SJSA1 (cell line): ENCODE measurements around the gene NLRP4. TPM values are rescaled to one million over a fixed set of nuclear protein-coding genes. Genes with fewer than 3 reads are reported as not detected.
"Not testable (repeated sequence)": the region's sequence is repeated elsewhere in the genome, so short reads cannot be mapped to it uniquely, and the experiment has no call there.

ENCODE experiments used
- DNase-seq, 2 experiments: peaks; one replicate each; pipeline ENCODE4 v3.0.0-alpha.2; 2015 to 2020; ENCODE audit warnings: low spot score in 2 of 2, low read depth in 1 of 2
- H3K27ac ChIP-seq: fragments of 250-450 bp; sonication (Bioruptor Pico); 2 replicates; pipeline ENCODE4 v1.5.1; 2020; ENCODE audit warnings: mild to moderate bottlenecking, moderate library complexity
- H3K27me3 ChIP-seq: fragments of 250-450 bp; sonication (Bioruptor Pico); replicated peaks from 2 replicates; pipeline ENCODE4 v1.5.1; 2020; ENCODE audit warnings: mild to moderate bottlenecking, moderate library complexity
- H3K36me3 ChIP-seq: fragments of 250-450 bp; sonication (Bioruptor Pico); 2 replicates; pipeline ENCODE4 v1.5.1; 2020; ENCODE audit warnings: mild to moderate bottlenecking
- H3K4me1 ChIP-seq: fragments of 250-450 bp; sonication (Bioruptor Pico); replicated peaks from 2 replicates; pipeline ENCODE4 v1.6.1; 2021; ENCODE audit warnings: mild to moderate bottlenecking
- H3K4me3 ChIP-seq: fragments of 250-450 bp; sonication (Bioruptor Pico); 2 replicates; pipeline ENCODE4 v1.5.1; 2020; ENCODE audit warnings: mild to moderate bottlenecking
- H3K9me3 ChIP-seq: fragments of 250-450 bp; sonication (Bioruptor Pico); replicated peaks from 2 replicates; pipeline ENCODE4 v1.5.1; 2020; ENCODE audit warnings: mild to moderate bottlenecking
- total RNA-seq: library from RNA; depleted of rRNA; stranded (reverse); fragments of >200 nt; shearing (Covaris generic); gene quantifications from 2 replicates; pipeline ENCODE4 v1.2.3, GENCODE V29; 2014; rRNA removed

Gene NLRP4
- total RNA-seq, 1 experiment from 2014 or later, result not detected

DNA sequence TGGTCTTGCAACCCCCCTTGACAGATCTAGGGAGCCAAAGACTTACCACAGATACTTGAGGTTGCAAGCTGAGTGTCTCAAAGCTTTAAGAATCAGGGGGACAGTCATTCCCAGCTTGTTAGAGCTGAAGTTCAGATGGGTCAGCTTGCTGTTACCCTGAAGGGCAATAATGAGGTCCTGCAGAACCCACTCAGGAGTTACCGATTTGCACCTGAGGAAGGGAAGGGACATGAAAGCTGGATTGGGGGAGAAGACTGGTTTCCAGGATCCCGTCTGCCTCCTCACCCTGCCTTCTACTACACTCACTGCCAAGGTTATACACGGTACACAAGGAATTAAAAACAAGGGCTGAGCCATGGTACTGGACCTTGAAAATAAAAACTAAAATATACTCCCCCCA lies 71.4 kb downstream of the NLRP4 start:
- no peaks in the 10 kb centered on the region for H3K27me3 ChIP-seq
- H3K9me3 ChIP-seq, result no peaks in the 10 kb centered on the region; the same call in 1 of the 2 replicates
- H3K36me3 ChIP-seq, result no peaks in the 10 kb centered on the region
- no peaks in the 10 kb centered on the region for H3K4me1 ChIP-seq
- H3K27ac ChIP-seq, result no peak overlapping the region
- DNase-seq, result peak in 1 of 2 experiments; percentile 5
- H3K4me3 ChIP-seq, result no peak overlapping the region

DNA sequence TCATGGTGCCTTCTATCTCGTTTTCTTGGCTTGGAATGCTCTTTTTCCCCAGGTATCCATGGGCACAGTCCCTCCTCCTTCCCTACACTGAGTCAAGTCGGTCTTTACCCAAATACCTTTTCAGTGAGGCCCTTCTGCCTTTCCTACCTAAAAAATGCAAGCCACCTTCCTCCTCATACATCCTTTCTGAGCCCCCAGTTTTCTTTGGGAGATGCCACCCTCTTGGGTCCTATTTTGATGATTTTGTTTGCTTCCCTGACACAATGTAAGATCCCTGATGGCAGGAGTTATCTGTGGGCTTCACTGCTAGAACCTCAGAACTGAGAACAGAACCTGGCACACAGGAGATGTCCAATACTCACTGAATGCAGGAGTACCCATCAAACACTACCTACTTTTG lies 73.5 kb downstream of the NLRP4 start:
- H3K27ac ChIP-seq, result no peak overlapping the region
- no peaks in the 10 kb centered on the region for H3K4me1 ChIP-seq
- H3K36me3 ChIP-seq, result no peaks in the 10 kb centered on the region
- no peak overlapping the region for H3K4me3 ChIP-seq
- peak in 1 of 2 experiments; percentile 5 for DNase-seq
- no peaks in the 10 kb centered on the region for H3K27me3 ChIP-seq
- H3K9me3 ChIP-seq, result no peaks in the 10 kb centered on the region; the same call in 1 of the 2 replicates

DNA sequence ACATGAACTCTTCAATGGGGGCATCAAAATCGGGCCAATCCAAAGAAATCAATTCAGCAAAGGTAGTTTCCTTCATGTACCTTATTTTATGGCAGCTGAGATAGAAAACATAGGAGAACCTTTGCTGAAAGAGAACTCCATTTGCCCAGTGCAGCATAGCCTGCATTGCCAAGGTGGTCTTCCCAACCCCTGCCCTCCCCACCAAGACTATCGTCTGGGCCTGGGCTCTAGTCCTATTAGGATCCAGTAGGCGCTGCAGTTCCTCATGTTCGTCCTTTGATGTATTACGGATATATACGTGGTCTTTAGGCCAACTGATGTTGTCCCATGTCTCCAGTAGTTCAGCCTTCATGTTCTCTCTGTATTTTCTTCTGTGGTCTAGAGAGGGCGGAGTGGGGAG lies 76.6 kb downstream of the NLRP4 start:
- no peak overlapping the region for H3K4me3 ChIP-seq
- H3K27ac ChIP-seq, result no peak overlapping the region
- no peaks in the 10 kb centered on the region for H3K4me1 ChIP-seq
- peak in 1 of 2 experiments; percentile 5 for DNase-seq
- H3K27me3 ChIP-seq, result no peaks in the 10 kb centered on the region
- no peaks in the 10 kb centered on the region; the same call in 1 of the 2 replicates for H3K9me3 ChIP-seq
- H3K36me3 ChIP-seq, result no peaks in the 10 kb centered on the region

DNA sequence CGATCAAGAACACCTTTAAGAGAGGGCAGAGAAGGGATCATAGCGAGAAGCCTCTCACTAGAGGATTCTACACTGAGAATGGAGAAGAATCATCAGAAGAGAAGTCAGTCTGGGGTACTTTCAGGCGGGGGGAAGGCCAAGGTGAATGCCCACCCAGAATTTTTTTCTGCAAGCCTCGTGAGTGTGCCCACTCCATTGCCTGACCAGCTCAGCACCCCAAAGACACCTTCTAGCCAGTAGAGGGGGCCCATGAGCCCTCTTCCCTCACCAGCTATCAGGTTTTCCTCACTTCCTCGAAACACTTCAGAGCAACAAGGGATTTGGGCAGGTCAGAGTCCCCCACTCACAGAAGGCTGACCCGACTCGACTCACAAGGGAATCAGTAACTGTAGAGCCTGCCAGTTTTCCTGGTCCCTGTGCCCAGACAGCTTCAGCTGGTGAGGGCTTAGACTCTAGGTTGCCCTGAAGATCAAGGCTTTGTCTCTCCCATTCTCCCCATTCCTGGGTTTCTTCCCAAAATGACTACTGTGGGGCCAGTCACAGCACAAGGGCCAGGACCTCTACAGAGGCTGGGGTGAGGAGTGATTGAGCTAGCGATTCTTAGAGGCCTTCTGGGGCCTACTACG lies 77.4 kb downstream of the NLRP4 start:
- no peaks in the 10 kb centered on the region; the same call in 1 of the 2 replicates for H3K9me3 ChIP-seq
- no peak overlapping the region for H3K27ac ChIP-seq
- no peak overlapping the region for H3K4me3 ChIP-seq
- H3K36me3 ChIP-seq, result no peaks in the 10 kb centered on the region
- peak in 1 of 2 experiments; percentile 21 for DNase-seq
- no peaks in the 10 kb centered on the region for H3K27me3 ChIP-seq
- no peaks in the 10 kb centered on the region for H3K4me1 ChIP-seq

DNA sequence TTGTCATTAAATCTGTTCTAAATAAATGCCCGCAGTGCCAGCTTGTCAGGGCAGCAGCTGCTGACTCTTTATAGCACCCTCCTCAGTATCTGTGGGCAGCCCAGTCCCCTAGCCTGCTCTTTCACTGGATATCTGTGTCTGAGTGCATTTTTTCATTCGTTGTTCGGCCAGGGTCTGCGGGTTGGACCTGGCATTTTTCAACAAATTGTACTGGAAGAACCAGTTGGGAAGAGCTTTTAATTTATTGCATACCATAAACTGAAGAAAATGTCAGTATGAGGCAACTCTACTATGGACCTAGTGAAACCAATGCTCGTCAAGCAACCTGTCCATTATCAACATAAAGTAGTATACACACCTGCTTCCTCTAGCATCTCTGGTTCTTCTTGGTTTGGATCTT lies 87.2 kb downstream of the NLRP4 start:
- no peak overlapping the region for H3K27ac ChIP-seq
- H3K4me3 ChIP-seq, result no peak overlapping the region
- no peaks in the 10 kb centered on the region for H3K27me3 ChIP-seq
- DNase-seq, result no peak
- H3K36me3 ChIP-seq, result no peaks in the 10 kb centered on the region
- H3K4me1 ChIP-seq, result no peaks in the 10 kb centered on the region
- peaks cover 11% of the 10 kb centered on the region for H3K9me3 ChIP-seq

DNA sequence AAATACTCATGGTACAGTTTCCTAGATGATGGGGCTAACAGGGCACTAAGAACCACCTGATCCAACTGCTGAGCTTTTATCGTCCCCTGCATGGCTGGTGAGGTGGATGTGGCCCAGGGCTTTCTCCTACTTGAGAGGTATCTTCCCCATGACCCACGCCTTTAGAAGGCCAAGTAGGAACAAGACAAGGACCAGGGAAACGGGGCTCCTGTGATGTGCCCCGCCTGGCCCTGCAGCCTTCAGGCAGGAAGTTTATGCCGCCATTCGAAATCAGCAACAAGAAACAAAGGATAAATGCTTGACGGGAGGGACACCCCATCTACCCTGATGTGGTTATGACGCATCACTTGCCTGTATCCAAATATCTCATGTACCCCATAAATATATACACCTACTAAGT lies 91.7 kb downstream of the NLRP4 start:
- H3K27me3 ChIP-seq, result no peaks in the 10 kb centered on the region
- H3K27ac ChIP-seq, result no peak overlapping the region
- peaks cover 11% of the 10 kb centered on the region for H3K9me3 ChIP-seq
- H3K4me3 ChIP-seq, result no peak overlapping the region
- H3K36me3 ChIP-seq, result no peaks in the 10 kb centered on the region
- no peak for DNase-seq
- H3K4me1 ChIP-seq, result no peaks in the 10 kb centered on the region

DNA sequence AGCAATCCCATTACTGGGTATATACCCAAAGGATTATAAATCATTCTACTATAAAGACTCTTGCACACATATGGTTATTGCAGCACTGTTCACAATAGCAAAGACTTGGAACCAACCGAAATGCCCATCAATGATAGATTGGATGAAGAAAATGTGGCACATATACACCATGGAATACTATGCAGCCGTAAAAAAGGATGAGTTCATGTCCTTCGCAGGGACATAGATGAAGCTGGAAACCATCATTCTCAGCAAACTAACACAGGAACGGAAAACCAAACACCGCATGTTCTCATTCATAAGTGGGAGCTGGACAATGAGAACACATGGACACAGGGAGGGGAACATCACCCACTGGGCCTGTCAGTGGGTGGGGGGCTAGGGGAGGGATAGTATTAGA lies 92.9 kb downstream of the NLRP4 start:
- H3K4me3 ChIP-seq, H3K36me3 ChIP-seq, H3K27ac ChIP-seq, DNase-seq, H3K4me1 ChIP-seq, H3K27me3 ChIP-seq: not testable (repeated sequence)
- H3K9me3 ChIP-seq, result peaks cover 11% of the 10 kb centered on the region; the same call in 1 of the 2 replicates

DNA sequence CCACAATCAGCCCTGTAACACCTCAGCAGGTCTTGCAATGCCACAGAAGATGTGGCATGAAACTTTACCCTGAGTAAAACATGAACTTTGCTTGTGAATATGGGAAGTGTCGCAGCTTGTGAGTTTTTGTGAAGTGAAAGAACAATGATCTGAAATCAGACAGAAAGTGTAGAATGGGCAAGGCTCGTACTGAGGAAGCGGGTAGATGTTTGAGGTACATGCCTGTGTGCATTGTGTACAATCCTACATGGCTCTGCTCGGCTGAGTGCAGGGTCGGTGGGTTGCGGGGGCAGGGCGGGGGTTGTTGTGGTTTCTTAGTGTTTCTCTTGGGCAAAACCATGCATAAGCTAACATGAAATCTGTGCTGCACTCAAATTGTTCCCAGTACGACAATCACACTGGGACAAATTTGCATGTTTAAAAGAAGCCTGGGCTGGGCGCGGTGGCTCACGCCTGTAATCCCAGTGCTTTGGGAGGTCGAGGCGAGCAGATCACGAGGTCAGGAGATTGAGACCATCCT lies 94.7 kb downstream of the NLRP4 start:
- Histone ChIP-seq H3K27ac (no peak overlapping the region), H3K9me3 (0 out of 2 replicates have a peak, but pooled peaks cover 2% of the 10 kb centered on the region), H3K27me3 (no peaks in the 10 kb centered on the region), H3K36me3 (no peaks in the 10 kb centered on the region), H3K4me1 (no peaks in the 10 kb centered on the region), H3K4me3 (no peak overlapping the region)
- no peak for DNase-seq

Other genes starting within 250 kb of the NLRP4 start
- 2.4 and 5.4 TPM in 2 replicates for gene FIZ1, start 237.0 kb upstream of the NLRP4 start, total RNA-seq
- gene ZNF524, start 236.3 kb upstream of the NLRP4 start, total RNA-seq, result 3.8 and 15.5 TPM in 2 replicates
- gene ZNF865, start 230.9 kb upstream of the NLRP4 start, total RNA-seq, result 0.63 and 1.4 TPM in 2 replicates
- 4.7 and 10.2 TPM in 2 replicates for gene ZNF784, start 212.0 kb upstream of the NLRP4 start, total RNA-seq
- gene ZNF580, start 195.5 kb upstream of the NLRP4 start, total RNA-seq, result 6.5 and 6.9 TPM in 2 replicates
- gene ZNF581, start 192.9 kb upstream of the NLRP4 start, total RNA-seq, result 5.5 and 10.1 TPM in 2 replicates
- gene CCDC106, start 188.3 kb upstream of the NLRP4 start, total RNA-seq, result 3.5 and 6.0 TPM in 2 replicates
- gene U2AF2, start 181.5 kb upstream of the NLRP4 start, total RNA-seq, result 137 and 183 TPM in 2 replicates
- 67.7 and 103 TPM in 2 replicates for gene EPN1, start 161.3 kb upstream of the NLRP4 start, total RNA-seq
- not detected in 2 replicates for gene NLRP9, start 98.1 kb upstream of the NLRP4 start, total RNA-seq
- not detected in 2 replicates for gene RFPL4A, start 77.4 kb upstream of the NLRP4 start, total RNA-seq
- not detected in 2 replicates for gene RFPL4AL1, start 67.4 kb upstream of the NLRP4 start, total RNA-seq
- gene NLRP11, start 4.5 kb upstream of the NLRP4 start, total RNA-seq, result not detected in 2 replicates
- gene NLRP13, start 95.8 kb downstream of the NLRP4 start, total RNA-seq, result not detected in 2 replicates
- not detected in 2 replicates for gene NLRP8, start 111.3 kb downstream of the NLRP4 start, total RNA-seq
- not detected in 2 replicates for gene NLRP5, start 150.2 kb downstream of the NLRP4 start, total RNA-seq